Measurements from ENCODE around the gene ADH1C.
"Not testable (repeated sequence)": the region's sequence is repeated elsewhere in the genome, so short reads cannot be mapped to it uniquely, and the experiment has no call there.

ADH1C gene

GRCh38 chr4:99321241-99322191, 31.0 kb downstream of the ADH1C start, which contains the start of gene ADH1B:
Gene ADH1B, minus strand, starts transcription at chr4:99321401. Its CDS starts 70 bp downstream, at chr4:99321331.
- H3K4me3 ChIP-seq (ENCODE audit: low read depth, low read length) = no peak within 1 kb of the TSS
- TF ChIP-seq, protein P1, sequence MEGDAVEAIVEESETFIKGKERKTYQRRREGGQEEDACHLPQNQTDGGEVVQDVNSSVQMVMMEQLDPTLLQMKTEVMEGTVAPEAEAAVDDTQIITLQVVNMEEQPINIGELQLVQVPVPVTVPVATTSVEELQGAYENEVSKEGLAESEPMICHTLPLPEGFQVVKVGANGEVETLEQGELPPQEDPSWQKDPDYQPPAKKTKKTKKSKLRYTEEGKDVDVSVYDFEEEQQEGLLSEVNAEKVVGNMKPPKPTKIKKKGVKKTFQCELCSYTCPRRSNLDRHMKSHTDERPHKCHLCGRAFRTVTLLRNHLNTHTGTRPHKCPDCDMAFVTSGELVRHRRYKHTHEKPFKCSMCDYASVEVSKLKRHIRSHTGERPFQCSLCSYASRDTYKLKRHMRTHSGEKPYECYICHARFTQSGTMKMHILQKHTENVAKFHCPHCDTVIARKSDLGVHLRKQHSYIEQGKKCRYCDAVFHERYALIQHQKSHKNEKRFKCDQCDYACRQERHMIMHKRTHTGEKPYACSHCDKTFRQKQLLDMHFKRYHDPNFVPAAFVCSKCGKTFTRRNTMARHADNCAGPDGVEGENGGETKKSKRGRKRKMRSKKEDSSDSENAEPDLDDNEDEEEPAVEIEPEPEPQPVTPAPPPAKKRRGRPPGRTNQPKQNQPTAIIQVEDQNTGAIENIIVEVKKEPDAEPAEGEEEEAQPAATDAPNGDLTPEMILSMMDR (IDR thresholded peaks at IDR 0.05; ENCODE audit: low read depth, low read length, missing control alignments) = no peak
- DNase-seq (ENCODE audit: low read depth) = no peak

GRCh38 chr4:99317811-99318210, 34.7 kb downstream of the ADH1C start:
- not testable (repeated sequence) for H3K4me3 ChIP-seq (ENCODE audit: low read depth, low read length); DNase-seq (ENCODE audit: low read depth)

- DNase-seq (ENCODE audit: low read depth) = no peak
- TF ChIP-seq, protein P1 (IDR thresholded peaks at IDR 0.05; ENCODE audit: low read depth, low read length, missing control alignments) = no peak
- no peak overlapping the region for H3K4me3 ChIP-seq (ENCODE audit: low read depth, low read length)
Measured at GRCh38 chr4:99317354-99317753, 35.2 kb downstream of the ADH1C start.

GRCh38 chr4:99315839-99316238, 36.7 kb downstream of the ADH1C start:
- DNase-seq (ENCODE audit: low read depth) = no peak
- no peak overlapping the region for H3K4me3 ChIP-seq (ENCODE audit: low read depth, low read length)
- TF ChIP-seq, protein P1 (IDR thresholded peaks at IDR 0.05; ENCODE audit: low read depth, low read length, missing control alignments) = no peak

- DNase-seq (ENCODE audit: low read depth) = no peak
- TF ChIP-seq, protein P1 (IDR thresholded peaks at IDR 0.05; ENCODE audit: low read depth, low read length, missing control alignments) = no peak
- H3K4me3 ChIP-seq (ENCODE audit: low read depth, low read length) = no peak overlapping the region
Measured at GRCh38 chr4:99314211-99314610, 38.3 kb downstream of the ADH1C start.

DNA sequence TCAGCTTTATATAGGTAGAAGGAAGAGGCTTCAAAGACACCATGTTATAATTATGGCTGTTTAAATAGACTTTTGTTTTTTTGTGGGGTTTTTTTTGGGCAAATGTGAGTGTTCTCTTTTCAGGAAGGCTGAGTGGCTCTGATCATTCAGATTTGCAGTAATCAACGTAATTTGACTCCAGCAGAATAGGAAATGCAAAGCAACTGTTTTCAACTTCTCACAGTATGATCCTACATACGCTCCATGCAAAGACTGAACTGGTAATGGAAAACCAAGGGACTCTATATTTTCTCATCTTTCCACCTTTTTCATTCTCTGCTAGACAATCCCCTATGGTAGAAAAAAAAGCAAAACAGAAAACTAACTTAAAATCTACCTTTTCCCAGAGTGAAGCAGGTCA, 42.2 kb downstream of the ADH1C start:
- DNase-seq (ENCODE audit: low read depth) = no peak
- TF ChIP-seq, protein P1 (IDR thresholded peaks at IDR 0.05; ENCODE audit: low read depth, low read length, missing control alignments) = no peak

GRCh38 chr4:99305638-99306400, 46.7 kb downstream of the ADH1C start:
- no peak overlapping the region for H3K4me3 ChIP-seq (ENCODE audit: low read depth, low read length)
- TF ChIP-seq, protein P1 (IDR thresholded peaks at IDR 0.05; ENCODE audit: low read depth, low read length, missing control alignments) = no peak
- no peak for DNase-seq (ENCODE audit: low read depth)

More for the DNA sequence above, 42.2 kb downstream of the ADH1C start:
- no peak overlapping the region for H3K4me3 ChIP-seq (ENCODE audit: low read depth, low read length)
